SK-N-SH (cell line): Measurements from ENCODE around the gene KHNYN. TPM values are rescaled to one million over a fixed set of nuclear protein-coding genes. Genes with fewer than 3 reads are reported as not detected.

ENCODE experiments used
- CTCF ChIA-PET: fragments of 300-600, 350-600 bp; formaldehyde crosslinking; extraction: SDS; loops from one replicate; lab custom pipeline; 2021; lab: Yijun Ruan, JAX
- POLR2A ChIA-PET: fragments of 350-600 bp; sonication (Branson Sonifier 250); formaldehyde crosslinking; extraction: SDS; loops from one replicate; lab custom pipeline; 2020; ENCODE audit warnings: antibody characterized with exemption, inconsistent platforms; lab: Yijun Ruan, JAX
- DNase-seq: peaks from one replicate; pipeline ENCODE4 v3.0.0; 2012
- H2AFZ ChIP-seq: fragments of 200-600 bp; sonication (generic); 2 replicates; pipeline ENCODE4 v1.8.1; 2016; ENCODE audit warnings: antibody characterized with exemption, mild to moderate bottlenecking, low read depth
- H3F3A ChIP-seq: fragments of 200-600 bp; sonication (generic); replicated peaks from 2 replicates; pipeline ENCODE3; 2016; ENCODE audit warnings: antibody characterized with exemption, mild to moderate bottlenecking; ENCODE audit not compliant: insufficient read depth
- H3K27ac ChIP-seq, 2 experiments: fragments of 200-500 bp in 1 of 2; fragments of 200-600 bp in 1 of 2; sonication (Bioruptor generic) in 1 of 2; sonication (generic), shearing (Covaris generic) in 1 of 2; 2 replicates each; pipeline versions ENCODE4 v1.5.1 to v1.6.1; 2014 to 2016; ENCODE audit warnings: low read depth in 2 of 2, inconsistent platforms in 1 of 2, low read length in 1 of 2, mild to moderate bottlenecking in 1 of 2, mixed read lengths in 1 of 2
- H3K27me3 ChIP-seq: fragments of 200-600 bp; sonication (generic), shearing (Covaris generic); 2 replicates; pipeline ENCODE4 v1.6.1; 2016; ENCODE audit warnings: mixed run types; ENCODE audit not compliant: insufficient read depth
- H3K36me3 ChIP-seq, 2 experiments: fragments of 200-500 bp in 1 of 2; fragments of 200-600 bp in 1 of 2; sonication (Bioruptor generic) in 1 of 2; sonication (generic) in 1 of 2; replicated peaks in 1 of 2; 2 replicates each; pipeline versions ENCODE3 to v1.5.1; 2014 to 2016; ENCODE audit warnings: low read length in 1 of 2, mild to moderate bottlenecking in 1 of 2; ENCODE audit not compliant: insufficient read depth in 2 of 2, control insufficient read depth in 1 of 2
- H3K4me1 ChIP-seq, 2 experiments: fragments of 200-500 bp in 1 of 2; fragments of 200-600 bp in 1 of 2; sonication (Bioruptor generic) in 1 of 2; sonication (generic), shearing (Covaris generic) in 1 of 2; 2 replicates each; pipeline versions ENCODE4 v1.5.1 to v1.6.1; 2014 to 2016; ENCODE audit warnings: low read depth in 1 of 2, low read length in 1 of 2, mixed run types in 1 of 2; ENCODE audit not compliant: insufficient read depth in 2 of 2, control insufficient read depth in 1 of 2
- H3K4me2 ChIP-seq: fragments of 200-600 bp; sonication (generic), shearing (Covaris generic); 2 replicates; pipeline ENCODE4 v1.6.1; 2017; ENCODE audit warnings: mixed run types
- H3K4me3 ChIP-seq, 2 experiments: fragments of 200-500 bp in 1 of 2; fragments of 200-600 bp in 1 of 2; sonication (Bioruptor generic) in 1 of 2; sonication (generic), shearing (Covaris generic) in 1 of 2; 2 replicates each; pipeline versions ENCODE4 v1.5.1 to v1.8.1; 2014 to 2016; ENCODE audit warnings: low read depth in 2 of 2, inconsistent platforms in 1 of 2, low read length in 1 of 2, mild to moderate bottlenecking in 1 of 2, mixed read lengths in 1 of 2, moderate library complexity in 1 of 2
- H3K79me2 ChIP-seq: fragments of 200-600 bp; sonication (generic); 2 replicates; pipeline ENCODE4 v1.8.1; 2017; ENCODE audit warnings: mild to moderate bottlenecking; ENCODE audit not compliant: insufficient read depth
- H3K9ac ChIP-seq: fragments of 200-600 bp; sonication (generic); 2 replicates; pipeline ENCODE4 v1.6.1; 2017; ENCODE audit warnings: mixed run types
- H3K9me2 ChIP-seq: fragments of 200-600 bp; sonication (generic); 2 replicates; pipeline ENCODE4 v1.6.1; 2017; ENCODE audit warnings: mixed run types
- H3K9me3 ChIP-seq: fragments of 200-600 bp; sonication (generic); 2 replicates; pipeline ENCODE4 v1.6.1; 2017; ENCODE audit warnings: mixed run types, mild to moderate bottlenecking, moderate library complexity
- H4K20me1 ChIP-seq: fragments of 200-600 bp; sonication (generic); 2 replicates; pipeline ENCODE4 v1.6.1; 2017; ENCODE audit warnings: mild to moderate bottlenecking, mixed run types; ENCODE audit not compliant: insufficient read depth
- ELF1 ChIP-seq: IDR thresholded peaks from 2 replicates; pipeline ENCODE4 v1.4.0; 2012
- EP300 ChIP-seq, 2 experiments: IDR thresholded peaks; 2 replicates each; pipeline versions ENCODE4 v1.4.0 to v1.6.1; 2012; ENCODE audit warnings: borderline replicate concordance in 1 of 2, low read depth in 1 of 2, low read length in 1 of 2
- FOXJ3 ChIP-seq: sonication (generic); formaldehyde crosslinking; IDR thresholded peaks from 2 replicates; pipeline ENCODE4 v1.5.1; 2020; ENCODE audit warnings: mild to moderate bottlenecking, missing genetic modification reagents
- FOXM1 ChIP-seq: IDR thresholded peaks from 2 replicates; pipeline ENCODE4 v1.4.0; 2012; ENCODE audit warnings: low read depth, mild to moderate bottlenecking
- MEF2A ChIP-seq: IDR thresholded peaks from 2 replicates; pipeline ENCODE4 v1.4.0; 2012; ENCODE audit warnings: low read depth, borderline replicate concordance
- MXI1 ChIP-seq: IDR thresholded peaks from 2 replicates; pipeline ENCODE4 v1.6.1; 2012; ENCODE audit warnings: mild to moderate bottlenecking, low read depth, low read length, improper control_type of control experiment
- NFIC ChIP-seq: IDR thresholded peaks from 2 replicates; pipeline ENCODE4 v1.4.0; 2012; ENCODE audit warnings: borderline replicate concordance
- NRF1 ChIP-seq: IDR thresholded peaks from 2 replicates; pipeline ENCODE4 v1.6.1; 2012; ENCODE audit warnings: low read depth, mild to moderate bottlenecking, low read length
- RAD21 ChIP-seq: IDR thresholded peaks from 2 replicates; pipeline ENCODE4 v1.6.1; 2012; ENCODE audit warnings: mild to moderate bottlenecking, low read length
- RCOR1 ChIP-seq: fragments of 150-350 bp; IDR thresholded peaks from 2 replicates; pipeline ENCODE4 v1.6.1; 2017; ENCODE audit warnings: antibody characterized with exemption, low read length
- RXRA ChIP-seq: IDR thresholded peaks from 2 replicates; pipeline ENCODE4 v1.4.0; 2012; ENCODE audit warnings: low read depth, mild to moderate bottlenecking, borderline replicate concordance
- SMC3 ChIP-seq: IDR thresholded peaks from 2 replicates; pipeline ENCODE4 v1.6.1; 2012; ENCODE audit warnings: low read depth, low read length, improper control_type of control experiment
- TEAD4 ChIP-seq: IDR thresholded peaks from 2 replicates; pipeline ENCODE4 v1.4.0; 2012; ENCODE audit warnings: mild to moderate bottlenecking, borderline replicate concordance; ENCODE audit not compliant: insufficient read depth
- WGBS: methylation state at CpG from one replicate; pipeline ENCODE4 v1.1.6; 2017; ENCODE audit warnings: low lambda C conversion rate; 5-methylcytosine and 5-hydroxymethylcytosine counted together
- polyA plus RNA-seq, 3 experiments: library from polyadenylated mRNA; depleted of rRNA; stranded (reverse); fragments of >200 nt; gene quantifications; 2 replicates each; pipeline ENCODE4 v1.2.3, GENCODE V29; 2012
- TF ChIP-seq, protein P1 (sequence below): IDR thresholded peaks from 2 replicates; pipeline ENCODE4 v1.4.0; 2012; ENCODE audit warnings: low read depth, borderline replicate concordance
- TF ChIP-seq, protein P2 (sequence below): IDR thresholded peaks from 2 replicates; pipeline ENCODE4; 2012
- TF ChIP-seq, protein P3 (sequence below): IDR thresholded peaks from 2 replicates; pipeline ENCODE4 v1.4.0; 2012; ENCODE audit warnings: low read depth, borderline replicate concordance

KHNYN gene
- polyA plus RNA-seq, 1 of the 3 experiments (the other 2 are of a cell fraction): 18.3 TPM

DNA sequence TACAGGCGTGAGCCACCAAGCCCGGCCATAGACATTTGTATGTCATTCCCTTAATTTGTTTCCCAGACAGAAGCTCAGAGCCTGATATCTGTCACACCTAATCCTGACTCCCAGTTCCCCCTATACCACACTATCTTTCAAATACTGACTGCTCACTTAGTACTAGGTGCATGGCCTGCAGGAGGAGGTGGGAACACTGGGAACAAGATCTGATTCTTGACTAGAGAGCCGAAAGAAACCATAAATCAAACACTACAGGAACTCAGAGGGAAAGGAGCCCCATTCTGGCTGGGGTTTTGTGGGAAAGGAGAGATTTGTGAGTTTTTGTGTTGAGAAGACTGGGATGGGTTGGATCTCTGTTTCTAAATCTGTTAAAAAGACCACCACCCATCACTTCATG, 4.9 kb downstream of the KHNYN start:
- 85% methylated on average over 3 of the region's 3 CpGs for WGBS
- peaks cover 45 to 61% of the 10 kb centered on the region in 2 experiments for H3K36me3 ChIP-seq
- H3K9ac ChIP-seq: no peak overlapping the region
- H3K79me2 ChIP-seq: peaks cover 38% of the 10 kb centered on the region
- CTCF ChIA-PET: interaction anchor here (2.8 to 16.4 kb wide), 10 partner anchors 13 to 135 kb away, joined by 14 to 445 read pairs (median 27); partner anchors contain the start of genes ADCY4, CIDEB, DHRS1 and LTB4R2
- H3K27ac ChIP-seq: no peak overlapping the region
- H3K4me3 ChIP-seq: no peak overlapping the region
- no peaks in the 10 kb centered on the region for H3K9me2 ChIP-seq
- H3K9me3 ChIP-seq: no peaks in the 10 kb centered on the region
- H3F3A ChIP-seq: peaks cover 31% of the 10 kb centered on the region
- H3K4me1 ChIP-seq: peaks cover 15 to 19% of the 10 kb centered on the region in 2 experiments; a peak in 2 of 4 replicates
- no peaks in the 10 kb centered on the region for H3K27me3 ChIP-seq
- DNase-seq: no peak
- TF ChIP-seq NFIC (no peak), RXRA (no peak), RAD21 (no peak)
- POLR2A ChIA-PET: no interaction called here
- H2AFZ ChIP-seq: no peak overlapping the region
- peaks cover 16% of the 10 kb centered on the region for H4K20me1 ChIP-seq
- no peak overlapping the region for H3K4me2 ChIP-seq

DNA sequence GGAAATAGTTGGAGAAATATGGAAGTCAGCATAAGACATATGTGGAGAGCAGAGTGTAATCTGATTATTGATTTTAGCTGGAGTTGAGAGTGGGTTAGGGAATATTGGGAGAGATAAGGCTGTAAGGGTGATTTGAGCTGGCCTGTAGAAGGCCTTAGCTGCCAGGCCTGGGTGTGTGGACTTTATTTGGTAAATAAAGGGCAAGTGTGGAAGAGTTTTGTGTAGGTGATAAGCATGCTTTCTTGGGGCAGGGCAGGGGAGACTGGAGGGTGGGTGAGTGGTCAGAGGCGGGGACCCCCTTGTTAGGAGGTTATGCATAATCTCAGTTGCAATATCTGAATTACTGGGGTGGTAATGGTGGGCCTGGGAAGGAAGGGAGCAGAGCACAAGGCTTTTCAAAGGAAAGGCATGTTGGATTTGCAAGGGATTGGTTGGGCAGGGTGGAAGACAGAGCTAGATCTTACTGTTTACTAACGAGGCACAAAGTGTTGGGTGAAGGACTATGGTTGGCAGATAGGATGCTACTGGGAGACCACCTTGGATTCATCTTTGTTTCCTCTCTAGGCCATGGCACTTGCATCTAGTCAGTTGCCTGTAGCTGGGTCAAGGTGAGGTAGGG, 5.5 kb downstream of the KHNYN start:
- peaks cover 16% of the 10 kb centered on the region for H4K20me1 ChIP-seq
- no peak for DNase-seq
- H3K4me3 ChIP-seq: no peak overlapping the region
- no peak overlapping the region for H2AFZ ChIP-seq
- no peak overlapping the region for H3K4me2 ChIP-seq
- H3K9me2 ChIP-seq: no peaks in the 10 kb centered on the region
- 92% methylated on average over 2 of the region's 2 CpGs for WGBS
- H3F3A ChIP-seq: peaks cover 31% of the 10 kb centered on the region
- H3K9me3 ChIP-seq: no peaks in the 10 kb centered on the region
- peaks cover 38% of the 10 kb centered on the region for H3K79me2 ChIP-seq
- no peak overlapping the region for H3K9ac ChIP-seq
- no peak for TF ChIP-seq NRF1
- TF ChIP-seq, all 33 proteins: peak for 0
- POLR2A ChIA-PET: no interaction called here
- Histone ChIP-seq H3K4me1 (peaks cover 15 to 24% of the 10 kb centered on the region in 2 experiments; a peak in 2 of 4 replicates), H3K27me3 (no peaks in the 10 kb centered on the region), H3K27ac (no peak overlapping the region), H3K36me3 (peaks cover 46 to 67% of the 10 kb centered on the region in 2 experiments)
- CTCF ChIA-PET: interaction anchor here (1.6 to 16.4 kb wide), 22 partner anchors 7 to 223 kb away, joined by 4 to 445 read pairs (median 20); partner anchors contain the start of genes ADCY4, CIDEB, DHRS1 and LTB4R2

DNA sequence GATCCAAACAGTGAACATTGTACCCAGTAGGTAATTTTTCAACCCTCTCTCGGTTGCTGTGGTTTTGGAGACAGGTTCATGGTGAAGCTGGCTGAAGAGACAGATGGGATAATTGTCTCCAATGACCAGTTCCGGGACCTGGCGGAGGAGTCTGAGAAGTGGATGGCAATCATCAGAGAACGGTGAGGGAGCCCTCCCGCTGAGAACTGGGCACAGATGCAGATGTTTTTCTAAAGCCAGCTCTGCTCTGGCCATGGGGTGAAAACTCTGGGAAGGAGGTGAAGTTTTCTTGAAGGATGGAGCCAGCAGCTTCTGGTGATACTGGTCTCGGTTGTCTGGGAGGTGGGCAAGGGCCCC, 6.2 kb downstream of the KHNYN start:
- POLR2A ChIA-PET: interaction anchor here (0.6 to 2.1 kb wide), 3 partner anchors 102 to 882 kb away, joined by 4 to 14 read pairs (median 6); no protein-coding TSS in a partner anchor
- WGBS: 78% methylated on average over 6 of the region's 6 CpGs
- TF ChIP-seq ELF1 (no peak), TEAD4 (no peak), FOXM1 (no peak), NRF1 (no peak), NFIC (no peak), RCOR1 (no peak), MXI1 (no peak), RAD21 (no peak), MEF2A (no peak), EP300 (IDR thresholded peaks at IDR 0.05; ENCODE audit: borderline replicate concordance in 1 of 2, low read depth in 1 of 2, low read length in 1 of 2) (no peak), FOXJ3 (CRISPR knock-in tag) (no peak), SMC3 (no peak)
- TF ChIP-seq, protein P1, sequence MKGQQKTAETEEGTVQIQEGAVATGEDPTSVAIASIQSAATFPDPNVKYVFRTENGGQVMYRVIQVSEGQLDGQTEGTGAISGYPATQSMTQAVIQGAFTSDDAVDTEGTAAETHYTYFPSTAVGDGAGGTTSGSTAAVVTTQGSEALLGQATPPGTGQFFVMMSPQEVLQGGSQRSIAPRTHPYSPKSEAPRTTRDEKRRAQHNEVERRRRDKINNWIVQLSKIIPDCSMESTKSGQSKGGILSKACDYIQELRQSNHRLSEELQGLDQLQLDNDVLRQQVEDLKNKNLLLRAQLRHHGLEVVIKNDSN: no peak
- TF ChIP-seq, protein P2, sequence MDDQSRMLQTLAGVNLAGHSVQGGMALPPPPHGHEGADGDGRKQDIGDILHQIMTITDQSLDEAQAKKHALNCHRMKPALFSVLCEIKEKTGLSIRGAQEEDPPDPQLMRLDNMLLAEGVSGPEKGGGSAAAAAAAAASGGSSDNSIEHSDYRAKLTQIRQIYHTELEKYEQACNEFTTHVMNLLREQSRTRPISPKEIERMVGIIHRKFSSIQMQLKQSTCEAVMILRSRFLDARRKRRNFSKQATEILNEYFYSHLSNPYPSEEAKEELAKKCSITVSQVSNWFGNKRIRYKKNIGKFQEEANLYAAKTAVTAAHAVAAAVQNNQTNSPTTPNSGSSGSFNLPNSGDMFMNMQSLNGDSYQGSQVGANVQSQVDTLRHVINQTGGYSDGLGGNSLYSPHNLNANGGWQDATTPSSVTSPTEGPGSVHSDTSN: no peak
- TF ChIP-seq, protein P3, sequence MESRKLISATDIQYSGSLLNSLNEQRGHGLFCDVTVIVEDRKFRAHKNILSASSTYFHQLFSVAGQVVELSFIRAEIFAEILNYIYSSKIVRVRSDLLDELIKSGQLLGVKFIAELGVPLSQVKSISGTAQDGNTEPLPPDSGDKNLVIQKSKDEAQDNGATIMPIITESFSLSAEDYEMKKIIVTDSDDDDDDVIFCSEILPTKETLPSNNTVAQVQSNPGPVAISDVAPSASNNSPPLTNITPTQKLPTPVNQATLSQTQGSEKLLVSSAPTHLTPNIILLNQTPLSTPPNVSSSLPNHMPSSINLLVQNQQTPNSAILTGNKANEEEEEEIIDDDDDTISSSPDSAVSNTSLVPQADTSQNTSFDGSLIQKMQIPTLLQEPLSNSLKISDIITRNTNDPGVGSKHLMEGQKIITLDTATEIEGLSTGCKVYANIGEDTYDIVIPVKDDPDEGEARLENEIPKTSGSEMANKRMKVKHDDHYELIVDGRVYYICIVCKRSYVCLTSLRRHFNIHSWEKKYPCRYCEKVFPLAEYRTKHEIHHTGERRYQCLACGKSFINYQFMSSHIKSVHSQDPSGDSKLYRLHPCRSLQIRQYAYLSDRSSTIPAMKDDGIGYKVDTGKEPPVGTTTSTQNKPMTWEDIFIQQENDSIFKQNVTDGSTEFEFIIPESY: no peak
- TF ChIP-seq, all 33 proteins: peak for 0
- Histone ChIP-seq H4K20me1 (peaks cover 16% of the 10 kb centered on the region), H3K9ac (no peak overlapping the region), H3K4me1 (peaks cover 14 to 24% of the 10 kb centered on the region in 2 experiments; a peak in 2 of 4 replicates), H3K27ac (no peak overlapping the region; a peak in 1 of 4 replicates), H3K9me2 (no peaks in the 10 kb centered on the region), H3K36me3 (peaks cover 49 to 74% of the 10 kb centered on the region in 2 experiments), H3K27me3 (no peaks in the 10 kb centered on the region), H2AFZ (no peak overlapping the region), H3K4me3 (no peak overlapping the region), H3K4me2 (no peak overlapping the region), H3K79me2 (peaks cover 38% of the 10 kb centered on the region), H3K9me3 (no peaks in the 10 kb centered on the region), H3F3A (peaks cover 31% of the 10 kb centered on the region)
- CTCF ChIA-PET: interaction anchor here (0.9 to 16.4 kb wide), 26 partner anchors 8 to 224 kb away, joined by 3 to 445 read pairs (median 16); partner anchors contain the start of genes ADCY4, CIDEB, DHRS1 and LTB4R
- DNase-seq: no peak
